Activated CD8-positive, alpha-beta memory T cell treated with anti-CD3 and anti-CD28 coated beads for 4 hours (primary cell): ENCODE measurements around the gene LSM14A.
"Not testable (repeated sequence)": the region's sequence is repeated elsewhere in the genome, so short reads cannot be mapped to it uniquely, and the experiment has no call there.

Experiments
- DNase-seq, 2 donors: peaks; one replicate each; pipeline ENCODE4 v3.0.0-alpha.2; 2020; ENCODE audit warnings: low read depth in 2 of 2

The LSM14A gene

DNA sequence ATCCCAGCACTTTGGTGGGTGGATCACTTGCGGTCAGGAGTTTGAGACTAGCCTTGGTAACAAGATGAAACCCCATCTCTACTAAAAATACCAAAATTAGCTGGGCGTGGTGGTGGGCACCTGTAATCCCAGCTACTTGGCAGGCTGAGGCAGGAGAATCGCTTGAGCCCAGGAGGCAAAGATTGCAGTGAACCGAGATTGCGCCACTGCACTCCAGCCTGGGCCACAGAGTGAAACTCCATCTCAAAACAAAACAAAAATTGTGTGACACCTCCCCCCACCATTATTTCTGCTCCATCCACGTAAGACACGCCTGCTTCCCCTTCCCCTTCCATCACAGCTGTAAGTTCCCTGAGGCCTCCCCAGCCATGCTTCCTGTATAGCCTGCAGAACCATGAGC, 13.3 kb upstream of the LSM14A start:
- not testable (repeated sequence) for DNase-seq

DNA sequence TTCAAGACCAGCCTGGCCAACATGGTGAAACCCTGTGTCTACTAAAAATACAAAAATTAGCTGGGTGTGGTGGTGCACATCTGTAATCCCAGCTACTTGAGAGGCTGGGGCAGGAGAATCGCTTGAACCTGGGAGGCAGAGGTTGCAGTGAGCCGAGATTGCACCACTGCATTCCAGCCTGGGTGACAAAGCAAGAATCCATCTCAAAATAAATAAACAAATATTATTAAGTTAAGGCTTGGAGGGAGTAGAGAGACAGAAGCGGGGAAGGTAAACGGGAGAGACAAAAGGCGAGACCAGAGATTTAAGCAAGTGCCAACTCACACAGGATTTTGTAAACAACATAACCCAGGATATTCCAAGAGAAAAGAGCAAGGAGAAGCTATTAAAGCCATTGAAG, 12.8 kb upstream of the LSM14A start:
- DNase-seq: not testable (repeated sequence)

DNA sequence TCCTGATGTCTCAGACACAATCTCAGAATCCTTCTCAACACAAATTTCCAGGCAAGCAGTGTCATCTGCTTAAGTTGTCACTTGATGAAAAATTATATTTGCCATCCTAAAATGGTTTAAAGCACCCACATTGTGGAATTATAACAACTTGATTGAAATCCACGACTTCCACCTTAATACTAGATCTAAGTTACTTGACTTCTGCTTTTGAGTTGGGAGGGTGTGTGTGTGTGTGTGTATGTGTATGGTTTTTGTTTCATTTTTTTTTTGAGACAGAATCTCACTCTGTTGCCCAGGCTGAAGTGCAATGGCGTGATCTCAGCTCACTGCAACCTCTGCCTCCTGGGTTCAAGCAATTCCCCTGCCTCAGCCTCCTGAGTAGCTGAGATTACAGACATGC, 10.4 kb upstream of the LSM14A start:
- not testable (repeated sequence) for DNase-seq

DNA sequence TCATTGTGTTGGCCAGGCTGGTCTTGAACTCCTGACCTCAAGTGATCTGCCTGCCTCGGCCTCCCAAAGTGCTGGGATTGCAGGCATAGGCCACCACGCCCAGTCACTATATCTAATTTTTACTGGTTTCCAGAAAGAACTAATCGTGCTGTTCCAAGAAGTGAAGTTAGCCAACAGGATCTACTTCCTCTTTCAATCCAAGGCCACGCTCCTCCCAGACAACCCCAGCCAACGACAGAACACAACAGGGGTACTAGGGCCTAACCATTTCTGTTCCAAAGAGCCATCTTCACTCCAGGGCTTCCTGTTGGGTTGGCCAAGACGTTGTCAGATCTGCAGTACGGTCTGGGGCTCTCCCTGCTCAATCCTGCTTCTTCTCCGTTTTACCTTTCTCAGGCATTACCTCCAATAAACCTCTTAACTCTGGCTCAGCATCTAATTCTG, 7.0 kb upstream of the LSM14A start:
- no peak for DNase-seq

DNA sequence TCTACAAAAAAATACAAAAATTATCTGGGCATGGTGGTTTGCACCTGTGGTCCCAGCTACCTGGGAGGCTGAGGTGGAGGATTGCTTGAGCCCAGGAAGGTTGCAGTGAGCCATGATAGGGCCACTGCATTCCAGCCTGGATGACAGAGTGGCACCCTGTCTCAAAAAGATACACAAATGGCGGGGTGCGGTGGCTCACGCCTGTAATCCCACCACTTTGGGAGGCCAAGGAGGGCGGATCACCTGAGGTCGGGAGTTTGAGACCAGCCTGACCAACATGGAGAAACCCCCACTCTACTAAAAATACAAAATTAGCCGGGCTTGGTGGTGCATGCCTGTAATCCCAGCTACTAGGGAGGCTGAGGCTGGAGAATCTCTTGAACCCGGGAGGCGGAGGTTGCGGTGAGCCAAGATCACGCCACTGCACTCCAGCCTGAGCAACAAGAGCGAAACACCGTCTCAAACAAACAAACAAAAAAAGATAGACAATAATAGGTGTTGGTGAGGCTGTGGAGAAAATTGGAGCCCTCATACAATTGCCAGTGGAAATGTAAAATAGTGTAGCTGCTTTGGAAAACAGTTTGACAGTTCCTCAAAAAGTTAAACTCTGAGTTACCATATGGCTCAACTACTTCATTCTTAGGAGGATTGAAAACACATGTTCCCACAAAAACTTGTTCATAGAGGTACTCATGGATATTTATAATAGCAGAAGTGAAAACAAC, 2.7 kb upstream of the LSM14A start:
- DNase-seq: not testable (repeated sequence)

DNA sequence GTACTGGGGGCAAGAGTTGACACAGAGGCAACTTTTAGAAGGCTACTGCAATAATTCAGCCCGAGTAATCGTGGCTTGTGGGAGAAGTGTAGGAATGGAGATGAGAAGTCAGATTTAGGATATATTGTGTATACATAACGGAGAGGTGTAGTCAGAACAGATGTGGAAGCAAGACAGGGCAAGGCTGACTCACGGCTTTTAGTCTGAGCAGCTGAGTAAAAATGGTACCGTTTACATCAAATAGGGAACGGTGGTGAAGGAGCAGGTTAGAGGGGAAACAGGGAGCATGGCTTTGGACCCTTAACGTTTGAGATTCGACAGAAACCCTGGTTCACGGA, 796 bp upstream of the LSM14A start:
- DNase-seq: no peak

DNA sequence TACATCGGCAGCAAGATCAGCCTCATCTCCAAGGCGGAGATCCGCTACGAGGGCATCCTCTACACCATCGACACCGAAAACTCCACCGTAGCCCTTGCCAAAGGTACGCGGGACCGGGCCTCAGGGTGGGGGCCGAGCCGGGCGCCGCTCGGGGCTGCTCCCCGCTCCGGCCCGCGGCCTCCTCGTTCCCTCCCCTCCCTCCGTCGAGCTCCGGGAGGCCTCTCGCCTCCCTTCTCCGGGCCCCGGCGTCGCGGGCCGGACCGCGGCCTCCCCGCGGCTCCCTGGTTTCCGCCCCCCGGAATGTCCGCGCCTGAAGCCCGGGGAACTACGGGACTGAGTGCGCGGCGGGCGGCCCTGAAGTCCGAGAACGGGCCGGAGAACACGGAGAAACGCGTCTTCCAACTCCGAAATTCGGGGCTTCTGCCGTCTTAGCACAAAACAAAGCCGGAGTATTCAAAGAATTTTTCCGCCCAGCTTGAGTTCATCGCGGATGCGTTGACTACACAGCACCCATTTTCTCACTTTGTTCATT, 423 bp downstream of the LSM14A start:
- DNase-seq: no peak

DNA sequence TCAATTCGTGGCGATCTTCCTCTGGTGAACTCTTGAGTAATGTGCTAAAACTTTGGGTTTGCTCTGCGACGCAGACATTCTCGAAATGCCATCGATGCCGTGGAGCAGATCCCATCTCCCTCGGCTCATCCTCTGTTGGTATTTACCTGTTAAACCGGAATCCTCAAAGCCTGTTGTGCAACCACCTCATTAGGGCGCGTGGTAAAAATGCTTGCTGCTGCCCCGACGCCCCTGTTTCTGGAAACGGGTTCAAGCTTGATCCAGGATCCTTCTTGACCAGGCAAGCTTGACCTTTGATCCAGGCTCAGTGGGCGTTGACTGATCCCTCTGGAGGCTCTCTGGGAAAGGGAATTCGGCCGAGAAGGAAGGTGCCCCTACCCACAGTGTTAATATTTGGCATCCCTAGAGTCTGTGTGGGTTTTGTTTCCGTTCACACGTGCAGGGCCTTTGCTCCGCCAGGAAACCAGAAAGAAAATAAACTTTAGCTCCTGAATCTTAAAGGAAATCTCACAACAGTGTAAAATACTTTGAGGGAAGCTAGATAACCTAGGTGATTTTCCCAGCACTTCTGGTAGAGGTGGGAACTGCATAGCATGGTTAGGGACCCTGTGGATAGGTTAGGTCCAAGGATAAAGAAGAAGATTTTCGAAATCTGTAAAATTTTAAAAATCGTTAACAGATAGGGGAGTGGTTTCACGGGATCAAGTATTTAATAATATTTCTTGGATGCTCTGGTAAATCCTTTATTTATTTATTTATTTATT, 1.1 kb downstream of the LSM14A start:
- no peak for DNase-seq

DNA sequence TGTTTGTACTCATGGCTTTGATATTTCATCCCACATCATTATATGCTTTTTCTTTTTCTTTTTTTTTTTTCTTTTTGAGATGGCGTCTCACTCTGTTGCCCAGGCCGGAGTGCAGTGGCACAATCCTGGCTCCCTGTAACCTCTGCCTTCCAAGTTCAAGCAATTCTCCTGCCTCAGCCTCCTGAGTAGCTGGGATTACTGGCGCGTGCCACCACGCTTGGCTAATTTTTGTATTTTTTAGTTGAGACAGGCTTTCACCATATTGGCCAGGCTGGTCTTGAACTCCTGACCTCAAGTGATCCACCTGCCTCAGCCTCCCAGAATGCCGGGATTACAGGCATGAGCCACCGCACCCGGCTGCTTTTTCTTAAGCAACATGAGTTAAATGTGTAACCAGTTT, 2.9 kb downstream of the LSM14A start:
- not testable (repeated sequence) for DNase-seq

DNA sequence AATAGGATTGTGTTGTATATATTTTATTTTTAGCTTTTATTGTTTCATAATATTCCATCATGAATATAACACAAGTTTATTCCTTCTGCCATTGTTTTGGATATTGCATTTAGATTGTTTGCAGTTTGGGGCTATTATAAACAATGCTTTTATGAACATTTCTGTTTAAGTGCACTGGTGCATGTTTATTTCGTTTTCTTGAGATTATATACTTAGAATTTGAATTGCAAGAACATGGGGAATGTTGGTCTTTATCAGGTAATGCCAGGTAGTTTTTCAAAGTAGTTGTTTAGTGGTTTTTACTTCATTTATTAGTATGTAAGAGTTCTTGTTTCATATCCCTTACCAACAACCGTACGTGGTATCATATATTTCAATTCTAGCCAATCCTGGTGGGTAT, 4.3 kb downstream of the LSM14A start:
- no peak for DNase-seq

DNA sequence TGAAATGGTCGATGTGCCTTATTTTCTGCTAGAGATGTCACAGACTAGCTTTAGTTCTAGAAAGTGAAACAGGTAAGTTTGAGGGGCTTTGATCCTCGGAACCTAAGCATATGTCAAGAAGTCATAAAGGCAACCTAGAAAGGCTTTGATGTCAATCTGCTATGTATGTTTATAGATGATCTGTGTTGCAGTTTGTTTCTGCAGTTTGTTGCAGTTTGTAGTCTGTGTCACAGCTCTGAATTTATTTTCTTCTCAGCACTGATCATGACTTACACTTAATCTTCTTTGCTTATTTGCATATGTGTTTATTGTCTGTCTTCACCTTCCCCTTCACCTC, 5.9 kb downstream of the LSM14A start:
- no peak for DNase-seq

DNA sequence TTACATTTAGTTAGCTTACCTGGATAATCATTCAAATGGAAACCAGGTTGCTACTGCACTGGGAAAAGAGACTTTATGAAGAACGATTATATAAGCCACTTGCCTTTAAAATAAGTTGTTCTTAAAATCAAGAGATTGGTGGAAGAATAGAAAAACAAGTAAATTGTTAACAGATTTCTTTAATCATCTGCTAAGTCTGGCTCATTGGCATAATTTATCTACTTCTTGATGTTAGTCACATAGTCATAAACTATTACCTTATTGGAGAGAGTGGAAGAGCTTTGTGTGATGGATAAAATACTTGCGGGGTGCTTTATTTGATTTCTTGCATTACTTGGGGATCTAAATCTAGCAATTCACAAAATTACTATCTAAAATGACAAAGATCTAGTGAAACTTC, 6.8 kb downstream of the LSM14A start:
- DNase-seq: no peak

DNA sequence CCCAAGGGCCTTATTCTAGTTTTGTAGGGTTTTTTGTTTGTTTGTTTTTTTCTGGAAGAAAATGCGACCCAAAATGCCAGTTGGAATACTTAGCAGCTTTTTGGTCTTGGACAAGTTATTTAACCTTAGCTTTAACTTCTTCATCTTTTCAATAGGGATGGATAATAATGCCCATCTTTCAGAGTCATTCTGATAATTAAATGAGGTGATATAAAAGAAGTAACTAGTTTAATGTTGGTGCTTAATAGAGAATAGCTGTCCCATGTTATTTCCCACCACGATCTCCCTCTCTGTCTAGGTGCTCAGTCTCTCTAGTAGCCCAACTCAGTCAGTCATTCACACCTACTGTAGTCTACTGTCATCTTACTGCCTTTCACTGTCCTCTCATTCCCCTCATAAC, 8.0 kb downstream of the LSM14A start:
- DNase-seq: no peak

DNA sequence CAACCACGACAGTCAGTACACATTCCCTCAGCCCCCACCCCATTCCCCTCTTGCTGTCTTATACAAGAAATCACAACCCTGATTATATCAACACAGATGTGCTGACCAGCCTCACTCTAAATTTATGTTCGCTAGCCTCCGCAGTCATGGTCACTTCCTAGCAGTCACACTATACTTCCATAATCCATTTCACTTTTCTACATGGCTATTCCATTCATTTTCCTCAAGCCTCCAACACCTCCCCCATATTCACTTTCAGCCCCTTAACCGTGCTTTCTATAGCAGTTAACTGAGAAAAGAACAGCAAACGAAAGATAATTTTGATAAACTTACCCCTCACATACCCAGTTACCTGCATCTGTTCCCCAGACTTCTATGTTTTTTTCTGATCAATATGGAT, 8.4 kb downstream of the LSM14A start:
- no peak for DNase-seq

DNA sequence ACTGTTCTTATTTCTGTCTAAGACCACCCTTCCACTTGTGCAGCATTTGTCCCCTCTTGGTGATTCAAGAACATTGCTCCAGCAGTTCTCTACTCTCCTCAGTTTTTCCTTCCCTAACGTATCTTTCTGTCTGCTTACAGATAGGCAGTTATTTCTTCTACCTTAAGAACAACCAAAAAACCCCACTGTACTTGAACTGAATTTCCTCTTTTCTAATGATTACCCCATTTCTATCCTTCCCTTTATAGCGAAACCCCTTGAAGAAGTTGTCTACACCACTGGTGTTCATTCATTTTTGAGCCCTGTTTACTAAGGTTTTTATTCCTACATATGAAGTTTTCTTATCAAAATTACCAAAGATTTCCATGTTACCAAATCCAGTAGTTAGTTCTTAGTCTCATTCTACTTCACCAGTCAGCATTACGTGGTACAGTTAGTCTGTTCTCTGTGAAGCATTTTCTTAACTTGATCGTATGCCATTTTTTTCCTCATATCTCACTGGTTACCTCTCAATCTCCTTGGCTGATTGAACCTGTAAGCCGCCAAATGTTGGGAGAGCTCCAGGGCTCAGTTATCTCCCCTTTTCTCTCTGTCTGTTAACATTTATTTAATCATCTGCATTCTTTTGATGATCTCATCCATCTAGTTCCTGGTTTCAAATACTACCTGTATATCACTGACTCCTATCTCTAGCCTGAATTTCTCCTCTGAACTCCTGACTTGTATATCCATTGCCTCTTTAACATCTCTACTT, 9.0 kb downstream of the LSM14A start:
- DNase-seq: no peak

DNA sequence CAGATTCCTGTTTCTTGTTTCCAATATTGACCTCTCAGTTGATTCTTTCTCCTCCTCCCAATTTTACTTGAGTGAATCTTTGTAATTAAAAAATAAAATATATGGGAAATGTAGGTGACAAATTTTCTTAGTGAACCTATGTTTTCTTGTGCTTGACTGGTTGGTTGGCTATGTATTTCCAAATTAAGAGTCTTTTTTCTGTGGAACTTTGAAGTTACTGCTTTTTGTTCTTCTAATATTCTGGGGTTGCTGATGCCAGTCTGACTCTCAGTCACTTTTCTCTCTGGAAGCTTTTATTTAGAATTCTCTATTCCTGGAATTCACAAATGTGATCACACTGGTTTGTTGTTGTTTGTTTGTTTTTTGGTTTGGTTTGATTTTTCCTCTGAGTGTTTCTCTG, 9.8 kb downstream of the LSM14A start:
- no peak for DNase-seq

DNA sequence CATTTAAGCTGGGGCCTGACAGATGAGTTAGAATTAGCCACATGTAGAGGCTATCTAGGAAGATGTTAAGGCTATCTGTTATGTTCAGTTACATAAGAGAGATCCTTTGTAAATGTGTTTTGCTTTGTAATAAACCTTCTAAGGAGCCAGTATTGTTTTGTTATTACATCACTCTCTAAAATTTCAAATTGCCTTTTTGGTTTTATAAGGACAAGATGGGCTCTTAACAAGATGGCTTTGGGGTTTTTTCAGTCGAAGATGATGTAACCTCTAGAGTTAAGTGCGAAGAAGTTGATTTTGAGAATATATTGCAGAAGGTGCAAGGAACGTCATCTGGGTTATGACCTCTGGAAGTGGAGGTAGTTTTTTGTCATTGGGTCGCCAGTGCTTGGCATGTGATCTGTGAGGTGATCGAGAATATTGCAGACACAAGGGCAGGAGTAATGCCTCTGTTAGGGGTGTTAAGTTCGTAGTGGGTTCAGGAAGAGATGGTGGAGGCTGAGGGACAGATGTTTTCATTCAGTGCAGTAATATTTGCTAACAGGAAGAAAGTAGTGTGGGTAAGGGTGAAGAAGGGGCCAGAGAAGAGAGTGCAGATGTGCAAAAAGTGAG, 12.7 kb downstream of the LSM14A start:
- DNase-seq: no peak

DNA sequence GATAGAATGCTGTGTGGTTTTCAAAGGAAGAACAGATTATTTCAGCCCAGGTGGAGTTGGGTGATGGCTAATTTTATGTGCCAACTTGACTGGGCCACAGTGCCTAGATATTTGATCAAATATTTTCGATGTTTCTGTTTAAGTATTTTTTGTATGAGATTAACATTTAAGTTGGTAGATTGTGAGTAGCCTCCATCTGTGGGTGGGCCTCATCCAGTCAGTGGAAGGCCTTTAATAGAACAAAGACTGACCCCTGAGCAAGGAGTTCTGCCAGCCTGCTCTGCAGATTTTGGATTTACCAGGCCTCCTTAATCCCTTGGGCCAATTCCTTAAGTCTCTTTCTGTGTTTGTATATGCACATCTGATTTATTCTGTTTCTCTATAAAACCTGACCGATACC, 13.9 kb downstream of the LSM14A start:
- no peak for DNase-seq

DNA sequence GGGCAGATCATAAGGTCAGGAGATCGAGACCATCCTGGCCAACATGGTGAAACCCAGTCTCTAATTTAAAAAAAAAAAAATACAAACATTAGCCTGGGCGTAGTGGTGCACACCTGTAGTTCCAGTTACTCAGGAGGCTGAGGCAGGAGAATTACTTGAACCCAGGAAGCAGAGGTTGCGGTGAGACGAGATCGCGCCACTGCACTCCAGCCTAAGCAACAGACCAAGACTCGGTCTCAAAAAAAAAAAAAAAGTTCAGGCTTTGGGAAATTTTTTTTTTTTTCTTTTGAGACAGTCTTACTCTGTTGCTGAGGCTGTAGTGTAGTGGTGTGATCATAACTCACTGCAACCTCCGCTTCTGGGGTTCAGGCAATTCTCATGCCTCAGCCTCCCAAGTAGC, 14.7 kb downstream of the LSM14A start:
- DNase-seq: no peak

DNA sequence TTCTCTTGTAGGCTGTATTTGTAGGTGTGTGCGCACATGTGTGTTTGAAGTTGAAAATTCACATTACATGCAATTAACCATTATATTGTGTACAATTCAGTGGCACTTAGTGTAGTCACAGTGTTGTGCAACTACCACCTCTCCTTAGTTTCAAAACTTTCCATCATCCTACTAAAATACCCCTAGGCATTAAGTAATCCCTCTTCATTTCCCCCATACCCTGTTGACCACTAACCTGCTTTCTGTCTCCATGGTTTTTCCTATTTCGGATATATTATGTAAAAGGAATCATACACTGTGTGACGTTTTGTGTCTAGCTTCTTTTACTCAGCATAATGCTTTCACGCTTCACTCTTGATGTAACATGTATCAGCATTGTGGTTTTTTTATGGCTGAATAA, 16.1 kb downstream of the LSM14A start:
- no peak for DNase-seq

DNA sequence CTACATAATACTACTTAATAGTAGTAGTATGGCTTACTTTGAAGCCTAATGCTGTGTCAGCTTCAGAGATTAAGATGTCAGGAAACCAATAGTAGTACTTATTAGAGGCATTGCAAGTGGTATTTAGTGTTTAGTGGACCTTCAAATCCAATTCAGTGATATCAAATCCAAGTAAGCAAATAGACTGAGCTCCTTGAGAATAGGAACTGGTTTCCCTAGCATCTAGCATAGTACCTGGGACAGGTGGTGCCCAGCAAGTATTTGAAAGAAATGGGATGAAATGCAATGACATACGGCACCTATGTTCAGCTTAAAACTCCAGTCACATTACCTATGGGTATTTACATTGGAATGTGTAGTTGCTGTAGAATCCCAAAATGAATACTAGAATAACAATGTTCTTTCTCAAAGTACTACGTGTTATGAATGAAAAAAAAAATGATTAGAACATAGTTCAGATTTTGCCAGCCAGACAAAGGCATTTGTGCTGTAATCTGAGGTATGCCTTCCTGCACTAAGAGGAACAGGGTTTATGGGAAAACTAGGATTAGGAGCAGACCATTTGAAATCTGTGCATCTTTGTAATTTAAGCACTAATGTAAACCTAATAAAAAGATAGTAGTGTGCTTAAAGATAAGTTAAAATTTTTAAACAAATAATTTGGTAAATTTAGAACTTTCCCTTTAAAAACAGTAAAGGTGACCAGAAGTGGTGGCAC, 17.1 kb downstream of the LSM14A start:
- no peak for DNase-seq
